ENCODE data around the gene CTRB1.
"Not testable (repeated sequence)": the region's sequence is repeated elsewhere in the genome, so short reads cannot be mapped to it uniquely, and the experiment has no call there.

The CTRB1 gene

GRCh38 chr16:75257886-75258806 is 39.4 kb downstream of the CTRB1 start:
- DNase-seq = no peak

- no peak for DNase-seq
These were observed 40.0 kb downstream of the CTRB1 start for GRCh38 chr16:75258807-75259141.

GRCh38 chr16:75260851-75261589 is 42.2 kb downstream of the CTRB1 start:
- no peak for DNase-seq

- DNase-seq = no peak
These were observed 42.8 kb downstream of the CTRB1 start for GRCh38 chr16:75261590-75262078.

GRCh38 chr16:75262104-75262799 is 43.5 kb downstream of the CTRB1 start:
- no peak for DNase-seq

- no peak for DNase-seq
These were observed 44.0 kb downstream of the CTRB1 start for GRCh38 chr16:75262800-75263127.

- DNase-seq = no peak
These were observed 44.6 kb downstream of the CTRB1 start for GRCh38 chr16:75263291-75263962.

GRCh38 chr16:75263963-75264445 is 45.2 kb downstream of the CTRB1 start:
- no peak for DNase-seq

- no peak for DNase-seq
These were observed 45.7 kb downstream of the CTRB1 start for GRCh38 chr16:75264457-75264998.

- DNase-seq = no peak
These were observed 46.5 kb downstream of the CTRB1 start for GRCh38 chr16:75264999-75265910.

GRCh38 chr16:75265911-75266701 is 47.3 kb downstream of the CTRB1 start:
- no peak for DNase-seq

- DNase-seq = no peak
These were observed 48.2 kb downstream of the CTRB1 start for GRCh38 chr16:75266738-75267630.

GRCh38 chr16:75267631-75268264 is 49.0 kb downstream of the CTRB1 start:
- no peak for DNase-seq

GRCh38 chr16:75269358-75269757 is 50.6 kb downstream of the CTRB1 start:
- not testable (repeated sequence) for DNase-seq

GRCh38 chr16:75271441-75272096 is 52.8 kb downstream of the CTRB1 start:
- no peak for DNase-seq

GRCh38 chr16:75272097-75272551 is 53.3 kb downstream of the CTRB1 start:
- DNase-seq = no peak

- not testable (repeated sequence) for DNase-seq
These were observed 53.8 kb downstream of the CTRB1 start for GRCh38 chr16:75272629-75273028.

All from GDM1 (cell line).